GM19467 (cell line): ENCODE measurements around the gene CGAS.
A peak's percentile ranks its signal among the peaks of the same experiment; 100 is the strongest.
"Not testable (repeated sequence)": the region's sequence is repeated elsewhere in the genome, so short reads cannot be mapped to it uniquely, and the experiment has no call there.

Experiments used
- ATAC-seq: cut with Tn5 transposase; IDR thresholded peaks from one replicate; pipeline ENCODE4 v1.9.1; 2021; ENCODE audit warnings: mild to moderate bottlenecking, moderate library complexity; ENCODE audit not compliant: unreplicated experiment

Gene CGAS

GRCh38 chr6:73452107-73452461 is at the start of gene CGAS:
Gene CGAS, minus strand, starts transcription at chr6:73452297. Its CDS starts 116 bp downstream, at chr6:73452181.
- ATAC-seq: peak; percentile 66

GRCh38 chr6:73497915-73498314 is 45.8 kb upstream of the CGAS start:
- no peak for ATAC-seq

DNA sequence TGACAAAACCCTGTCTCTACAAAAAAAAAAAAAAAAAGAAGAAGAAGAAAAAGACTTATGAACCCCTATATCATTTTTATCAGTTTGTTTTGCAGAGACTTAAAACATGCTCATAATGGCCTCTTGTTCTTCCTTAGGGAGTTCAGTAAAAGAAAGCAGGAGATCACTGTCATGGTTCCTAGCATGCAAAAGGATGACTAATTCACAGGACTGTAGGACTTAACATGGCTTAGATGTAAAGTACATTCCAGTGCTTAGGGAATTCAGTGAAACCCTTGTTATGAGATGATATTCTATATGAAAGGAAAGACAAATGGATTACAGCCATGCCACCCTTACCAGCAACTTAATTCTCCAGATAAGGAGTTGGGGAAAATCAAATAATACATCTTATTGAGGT is 39.3 kb upstream of the CGAS start:
- no peak for ATAC-seq

GRCh38 chr6:73487473-73487872 is 35.4 kb upstream of the CGAS start:
- no peak for ATAC-seq

GRCh38 chr6:73484438-73484837 is 32.3 kb upstream of the CGAS start:
- no peak for ATAC-seq

- ATAC-seq: no peak
Observed at GRCh38 chr6:73481969-73482368, 29.9 kb upstream of the CGAS start.

- no peak for ATAC-seq
Observed at GRCh38 chr6:73477407-73477806, 25.3 kb upstream of the CGAS start.

- ATAC-seq: no peak
Observed at GRCh38 chr6:73476723-73477122, 24.6 kb upstream of the CGAS start.

GRCh38 chr6:73471686-73472290 is 19.7 kb upstream of the CGAS start:
- ATAC-seq: peak; percentile 94

GRCh38 chr6:73461537-73462350 is 9.6 kb upstream of the CGAS start, which contains the start of gene MTO1:
Gene MTO1, plus strand, starts transcription at chr6:73461737. Its CDS starts 118 bp downstream, at chr6:73461855.
- ATAC-seq: peak; percentile 86

GRCh38 chr6:73460056-73460455 is 8.0 kb upstream of the CGAS start:
- ATAC-seq: no peak

GRCh38 chr6:73459474-73459873 is 7.4 kb upstream of the CGAS start:
- not testable (repeated sequence) for ATAC-seq

DNA sequence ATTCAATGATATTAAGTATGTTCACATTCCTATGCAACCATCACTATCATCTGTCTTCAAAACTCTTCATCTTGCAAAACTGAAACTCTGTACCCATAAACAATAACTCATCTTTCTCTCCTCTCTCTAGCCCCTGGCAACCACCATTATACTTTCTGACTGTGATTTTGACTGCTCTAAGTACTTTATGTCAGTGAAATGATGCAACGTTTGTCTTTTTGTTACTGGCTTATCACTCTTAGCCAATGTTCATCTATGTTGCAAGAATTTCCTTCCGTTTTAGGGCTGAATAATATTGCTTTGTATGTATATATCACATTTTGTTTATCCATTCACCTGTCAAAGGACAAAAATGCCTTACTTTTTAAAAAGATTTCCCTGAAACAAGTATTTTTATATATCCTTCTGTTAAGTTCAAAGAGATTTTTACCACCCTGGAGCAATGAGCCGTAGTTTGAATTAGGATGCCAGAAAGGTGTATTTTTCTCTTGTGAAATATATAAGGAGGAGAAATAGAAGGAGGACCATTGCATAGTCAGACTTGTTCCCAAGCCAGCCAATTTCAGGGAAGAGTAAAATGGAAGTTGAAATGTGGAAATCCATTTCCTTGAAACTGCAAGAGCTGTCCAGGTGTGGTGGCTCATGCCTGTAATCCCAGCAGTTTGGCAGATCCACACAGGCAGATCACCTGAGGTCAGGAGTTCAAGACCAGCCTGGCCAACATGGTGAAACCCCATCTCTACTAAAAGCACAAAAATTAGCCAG is 4.0 kb upstream of the CGAS start:
- ATAC-seq: no peak

DNA sequence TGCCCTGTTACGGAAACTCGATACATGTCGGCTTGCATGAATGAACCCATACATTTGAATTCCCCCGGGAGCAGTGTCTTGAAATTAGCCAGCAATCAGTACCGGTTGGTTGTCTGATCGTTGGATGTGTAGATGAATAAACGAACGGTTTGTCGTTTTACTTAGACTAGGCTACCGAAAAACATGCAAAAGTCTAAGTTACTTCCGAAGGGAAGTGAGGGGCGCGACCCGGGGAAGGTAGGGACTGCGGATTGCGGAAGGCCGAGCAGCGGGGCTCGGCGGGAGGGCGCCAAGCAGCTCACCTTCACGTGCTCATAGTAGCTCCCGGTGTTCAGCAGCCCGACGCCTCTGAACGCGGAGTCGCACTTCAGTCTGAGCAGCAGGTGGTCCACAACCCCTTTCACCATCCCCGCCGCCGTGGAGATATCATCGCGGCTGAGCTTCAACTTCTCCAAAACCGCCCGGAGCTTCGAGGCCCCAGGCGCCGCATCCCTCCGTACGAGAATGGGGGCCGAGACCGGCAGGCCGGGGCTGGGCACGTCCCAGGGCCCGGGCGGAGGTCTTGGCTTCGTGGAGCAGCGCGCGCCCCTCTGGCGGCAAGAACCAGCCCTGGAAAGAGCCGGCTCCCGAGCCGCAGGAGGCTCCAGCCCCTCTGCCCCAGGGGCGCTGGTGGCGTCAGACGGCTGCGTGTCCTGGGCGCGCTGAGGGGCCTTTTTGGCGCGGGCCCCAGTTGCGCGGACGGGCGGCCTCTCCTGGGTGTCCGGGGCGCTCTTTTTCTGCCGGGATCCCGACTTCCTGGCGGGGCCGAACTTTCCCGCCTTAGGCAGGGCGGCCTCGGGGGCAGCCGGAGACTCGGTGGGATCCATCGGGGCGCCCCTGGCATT is 632 bp downstream of the CGAS start:
- ATAC-seq: peak; percentile 62

- ATAC-seq: no peak
Observed at GRCh38 chr6:73443555-73443954, 8.5 kb downstream of the CGAS start.

DNA sequence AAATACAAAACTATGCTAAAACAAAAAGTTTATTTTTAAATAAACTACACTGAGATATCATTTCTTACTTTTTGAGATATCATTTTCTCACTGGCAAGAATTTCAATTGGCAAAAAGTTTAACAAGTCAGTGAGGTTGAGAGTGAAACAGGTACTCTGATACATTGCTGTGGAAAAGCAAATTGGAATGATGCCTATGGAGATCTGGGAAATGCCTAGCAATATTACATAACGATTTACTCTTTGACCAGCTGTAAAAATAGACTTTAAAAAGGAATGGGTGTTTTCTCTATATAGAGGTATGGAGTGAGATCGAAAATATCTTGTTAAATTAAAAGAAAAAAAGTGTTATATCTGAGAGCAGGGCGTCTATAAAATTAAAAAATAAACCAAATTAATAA is 16.9 kb downstream of the CGAS start:
- ATAC-seq: no peak

DNA sequence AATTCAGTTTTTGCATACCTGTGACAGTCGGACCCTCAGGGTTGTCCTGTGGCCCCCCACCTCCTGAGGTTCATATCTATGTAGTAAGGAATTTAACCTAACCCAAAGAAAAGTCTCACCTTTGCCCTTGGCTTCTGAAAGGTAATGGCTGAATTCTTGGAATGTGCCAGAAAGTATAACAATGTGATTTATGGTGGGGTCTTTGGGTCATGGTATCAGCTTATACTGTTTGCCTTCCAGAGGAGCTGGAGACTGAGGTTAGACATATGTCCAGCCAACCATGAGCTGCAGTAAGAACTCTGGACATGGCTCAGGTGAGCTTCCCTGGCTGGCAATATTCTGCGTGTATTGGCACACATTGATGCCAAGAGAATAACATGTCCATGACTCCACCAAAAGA is 30.6 kb downstream of the CGAS start:
- no peak for ATAC-seq

GRCh38 chr6:73418081-73418741 is 33.9 kb downstream of the CGAS start:
- ATAC-seq: no peak

DNA sequence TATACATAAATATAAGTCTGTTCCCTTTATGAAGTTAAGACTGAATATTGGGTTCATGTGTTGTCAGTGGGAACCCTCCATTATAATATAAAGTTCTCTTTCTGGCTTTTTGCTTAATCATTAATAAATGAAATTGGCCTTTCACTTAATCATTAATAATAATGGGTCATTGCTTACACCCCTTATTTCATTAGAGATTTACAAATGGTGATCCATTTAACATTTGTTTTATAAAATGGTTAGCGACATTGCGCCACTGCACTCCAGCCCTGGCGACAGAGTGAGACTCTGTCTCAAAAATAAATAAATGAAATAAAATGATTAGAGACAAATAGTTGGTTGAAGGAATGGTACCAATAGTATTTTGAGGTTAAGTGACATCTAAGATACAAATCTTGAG is 39.0 kb downstream of the CGAS start:
- no peak for ATAC-seq

DNA sequence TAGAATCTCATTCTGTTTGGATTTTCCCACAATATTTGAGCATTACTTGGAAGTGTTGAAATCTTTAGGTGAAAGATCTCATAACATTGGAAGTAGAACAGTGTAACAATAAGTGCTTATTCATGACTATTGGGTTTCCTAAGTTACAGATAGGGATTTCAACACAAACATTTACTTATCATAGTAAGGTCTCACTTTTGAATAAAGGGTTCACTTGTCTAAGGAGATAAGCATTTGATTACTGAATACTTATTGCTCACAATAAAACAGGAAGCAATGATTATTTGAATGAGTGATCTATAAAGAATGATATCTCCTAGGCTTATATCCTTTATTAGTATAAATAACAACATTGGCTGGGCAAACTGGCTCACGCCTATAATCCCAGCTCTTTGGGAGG is 42.7 kb downstream of the CGAS start:
- no peak for ATAC-seq
